NCI-H1417 (cell line): ENCODE measurements around the gene LRP8.

Source experiments
- DNase-seq, 3 experiments: peaks; one replicate each; lab custom pipeline; 2025; lab: John Stamatoyannopoulos, UW

Gene LRP8

DNA sequence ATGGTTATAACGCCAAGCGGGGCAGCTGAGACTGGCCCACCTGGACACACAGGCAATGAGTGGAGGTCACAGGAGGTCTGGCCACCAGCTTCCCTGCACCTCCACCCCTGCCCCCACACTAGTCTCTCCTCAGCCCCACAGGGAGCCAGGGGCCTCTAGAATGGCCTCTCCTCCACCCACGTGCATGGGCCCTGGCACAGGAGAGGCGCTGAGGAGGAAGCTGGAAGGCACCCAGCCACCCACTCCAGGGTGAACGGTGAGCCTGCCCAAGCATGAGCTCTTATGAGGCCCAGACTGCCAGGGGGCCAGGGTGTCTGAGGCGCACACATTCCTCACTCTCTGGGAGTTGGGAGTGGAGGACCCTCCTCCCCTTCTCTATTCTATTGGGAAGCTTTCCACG, 22.2 kb downstream of the LRP8 start:
- DNase-seq, result no peak

DNA sequence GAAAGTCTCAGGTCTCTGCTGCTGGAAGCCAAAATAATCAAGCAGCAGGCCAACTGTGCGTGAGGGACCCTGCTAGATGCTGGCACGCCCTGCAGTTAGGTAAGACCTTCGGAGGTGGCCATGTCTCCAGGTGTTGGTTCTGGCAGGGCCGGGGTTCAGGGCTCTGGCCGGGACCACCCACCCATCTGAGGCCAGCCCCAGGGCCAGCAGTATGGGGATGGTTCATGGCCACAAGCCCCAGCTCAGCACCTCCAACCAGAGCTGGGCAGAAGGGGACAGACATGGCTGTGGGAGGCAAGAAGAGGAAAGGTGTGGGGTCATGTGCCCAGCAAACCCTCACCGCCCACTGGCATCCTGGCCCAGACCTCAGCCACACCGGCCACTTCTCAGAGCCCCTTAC, 23.3 kb downstream of the LRP8 start:
- no peak for DNase-seq

DNA sequence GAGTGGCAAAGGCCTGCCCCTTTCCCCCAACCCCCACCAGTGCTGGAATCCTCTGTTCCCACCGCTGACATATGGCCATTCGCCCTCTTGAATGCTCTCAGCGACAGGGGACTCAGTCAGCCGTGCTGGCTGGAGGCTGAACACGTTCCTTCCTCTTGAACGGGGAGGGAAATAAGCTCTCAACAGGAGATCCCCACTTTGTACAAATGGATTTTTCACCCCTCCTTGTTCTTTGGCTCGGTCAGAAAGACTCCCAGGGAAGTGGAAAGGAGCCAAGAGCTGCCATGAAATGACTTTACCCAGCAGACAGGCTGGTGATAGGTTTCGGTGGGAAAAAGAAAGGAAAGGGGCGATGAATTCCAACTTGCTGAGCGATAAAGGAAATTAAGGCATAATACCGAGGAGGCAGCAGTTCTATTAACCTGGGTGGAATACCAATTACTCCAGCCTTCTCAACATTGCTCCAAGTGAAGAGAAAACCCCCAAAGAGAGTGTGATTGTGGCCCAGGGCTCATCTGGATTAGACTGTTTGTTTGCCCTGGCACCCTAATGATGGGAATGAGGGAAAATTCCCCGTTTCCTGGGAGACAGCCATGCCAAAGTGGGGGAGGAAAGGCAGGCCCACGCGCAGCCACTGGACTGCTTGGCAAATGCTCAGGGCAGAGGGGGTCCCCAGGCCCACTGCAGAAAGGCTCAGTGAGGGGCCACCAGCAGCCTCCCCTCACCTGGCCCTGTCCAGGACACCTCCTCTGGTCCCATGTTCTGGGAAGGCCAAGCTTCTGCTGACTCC, 23.9 kb downstream of the LRP8 start:
- no peak for DNase-seq

DNA sequence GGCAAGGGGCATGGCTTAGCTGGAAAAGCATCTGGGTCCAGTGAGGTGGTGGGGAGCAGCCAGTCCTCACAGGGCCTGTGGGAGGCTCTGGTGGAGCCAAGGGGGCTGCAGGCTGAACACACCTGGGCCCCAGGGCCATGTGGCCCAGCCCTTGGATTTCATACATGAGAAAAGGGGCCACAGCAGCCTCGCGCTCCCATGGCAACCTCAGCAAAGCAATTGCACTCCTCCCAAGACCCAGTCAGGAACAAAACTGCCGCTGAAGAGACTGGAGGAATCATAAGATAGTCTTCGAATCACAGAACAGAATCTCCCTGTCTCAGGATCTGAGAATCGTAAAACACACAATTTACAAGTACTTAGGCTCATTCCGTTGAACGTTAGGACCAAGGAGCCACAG, 24.6 kb downstream of the LRP8 start:
- no peak for DNase-seq

DNA sequence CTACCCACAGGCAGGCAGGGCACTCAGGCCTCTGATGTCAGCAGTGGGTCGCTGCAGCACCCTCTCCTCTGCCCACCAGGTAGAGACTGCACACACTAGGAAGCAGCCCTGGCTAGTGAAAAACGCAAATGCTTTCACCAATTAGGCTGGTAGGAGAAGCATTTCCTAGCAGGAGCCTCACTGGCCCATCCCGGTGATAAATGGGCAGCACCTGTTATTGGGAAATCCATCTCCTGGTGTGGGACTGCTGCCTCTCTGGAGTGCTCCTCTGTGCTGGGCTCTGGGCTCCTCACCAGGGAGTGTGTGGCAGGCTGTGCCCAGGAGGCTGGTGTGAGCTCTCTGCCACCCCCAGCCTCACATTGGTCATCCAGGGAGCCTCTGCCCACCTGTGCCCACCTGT, 28.6 kb downstream of the LRP8 start:
- no peak for DNase-seq

DNA sequence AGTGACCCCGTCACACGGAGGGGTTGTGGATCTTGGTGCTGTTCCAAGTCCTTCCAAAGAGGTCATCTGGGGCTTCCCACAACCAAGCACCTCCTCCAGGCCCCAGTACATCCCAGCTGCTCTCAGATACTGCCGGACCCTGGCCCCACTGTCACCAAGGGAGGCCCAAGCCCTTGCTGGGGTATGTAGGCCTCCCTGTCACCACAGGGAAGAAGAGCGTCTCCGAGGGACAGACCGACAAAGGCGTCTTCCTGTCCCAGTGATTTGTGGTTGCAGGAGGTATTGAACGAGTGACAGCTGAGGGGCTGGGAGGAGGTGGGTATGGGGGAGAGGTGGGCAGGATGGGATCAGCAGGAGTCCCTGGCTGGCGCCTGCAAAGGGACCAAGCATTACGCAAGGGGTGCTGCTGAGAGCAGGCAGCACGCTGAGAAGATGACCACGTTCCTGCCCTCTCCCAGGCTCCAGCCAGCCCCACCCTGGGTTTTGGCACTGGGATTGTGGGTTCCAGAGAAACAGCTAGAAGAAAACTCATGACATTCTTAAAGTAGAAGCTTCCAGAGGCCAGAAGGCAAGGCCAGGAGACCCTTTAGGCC, 29.7 kb downstream of the LRP8 start:
- DNase-seq, result no peak

DNA sequence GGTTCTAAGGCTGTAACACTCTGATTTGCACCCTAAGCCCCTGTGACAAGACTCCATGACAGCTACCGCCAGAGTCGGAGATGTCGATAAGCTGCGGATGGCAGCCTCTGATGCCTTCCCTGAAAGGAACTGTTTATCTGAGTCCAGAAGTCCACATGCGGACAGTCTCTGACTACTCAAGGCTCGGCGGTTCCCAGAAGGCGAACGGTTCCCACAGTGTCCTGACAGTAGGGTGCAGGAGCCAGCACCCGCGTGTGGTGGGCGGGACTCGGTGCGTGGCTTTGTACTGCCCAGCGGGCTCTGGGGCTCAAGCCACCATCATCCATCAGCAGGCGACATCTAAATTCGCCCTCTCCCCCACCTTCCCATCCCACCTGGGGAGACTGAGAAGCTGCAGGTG, 30.7 kb downstream of the LRP8 start:
- DNase-seq, result peak in 1 of 3 experiments; percentile 8

DNA sequence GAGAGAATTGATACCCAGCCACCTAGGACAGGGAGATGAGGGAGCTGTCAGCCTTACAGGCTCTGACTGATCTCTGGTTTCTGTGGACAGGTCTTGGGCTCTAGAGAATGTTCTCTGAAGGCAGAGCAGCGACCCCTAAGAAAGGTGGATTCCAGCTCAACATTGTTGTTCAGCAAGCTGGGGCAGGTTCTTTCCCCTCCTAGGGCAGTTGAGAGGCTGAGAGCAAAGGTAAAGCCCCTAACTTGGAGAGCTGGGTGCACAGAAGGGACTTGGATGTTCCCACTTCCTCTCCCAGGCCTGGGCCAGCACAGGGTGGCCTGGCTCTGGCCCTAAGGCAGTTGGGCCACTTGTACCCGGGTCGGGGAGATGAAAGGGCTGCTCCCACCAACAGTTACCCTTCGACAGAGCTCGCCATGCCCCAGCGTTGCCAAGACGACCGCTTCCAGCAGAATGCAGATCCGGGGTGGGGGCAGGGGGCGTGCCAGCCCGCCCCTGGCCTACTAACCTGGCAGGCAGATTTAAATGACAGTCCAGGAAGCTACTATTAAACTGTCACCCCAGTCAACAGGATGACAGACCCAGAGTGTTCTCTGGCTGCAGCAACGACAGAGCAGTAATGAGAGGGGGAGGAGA, 31.6 kb downstream of the LRP8 start:
- DNase-seq, result peak in 2 of 3 experiments; percentile 30 to 74

DNA sequence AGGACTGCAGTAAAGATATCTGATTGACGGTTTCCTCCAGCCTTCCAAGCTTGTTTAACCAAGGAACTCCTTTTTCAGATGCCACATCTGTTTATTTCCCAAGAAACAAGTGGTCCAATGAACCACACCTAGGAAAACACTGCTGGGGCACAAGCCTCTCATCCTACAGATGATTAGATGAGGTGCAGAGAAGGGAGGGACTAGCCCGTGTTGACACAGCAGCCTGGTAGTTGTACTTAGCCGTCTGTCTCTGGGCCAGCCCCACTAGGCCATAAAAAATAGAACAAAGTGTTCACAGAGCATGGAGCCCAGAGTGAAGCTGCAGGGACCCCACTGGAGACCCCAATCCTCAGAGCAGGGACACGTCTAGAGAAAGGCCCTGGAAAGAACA, 32.1 kb downstream of the LRP8 start:
- DNase-seq, result peak in 2 of 3 experiments; percentile 5 to 50

DNA sequence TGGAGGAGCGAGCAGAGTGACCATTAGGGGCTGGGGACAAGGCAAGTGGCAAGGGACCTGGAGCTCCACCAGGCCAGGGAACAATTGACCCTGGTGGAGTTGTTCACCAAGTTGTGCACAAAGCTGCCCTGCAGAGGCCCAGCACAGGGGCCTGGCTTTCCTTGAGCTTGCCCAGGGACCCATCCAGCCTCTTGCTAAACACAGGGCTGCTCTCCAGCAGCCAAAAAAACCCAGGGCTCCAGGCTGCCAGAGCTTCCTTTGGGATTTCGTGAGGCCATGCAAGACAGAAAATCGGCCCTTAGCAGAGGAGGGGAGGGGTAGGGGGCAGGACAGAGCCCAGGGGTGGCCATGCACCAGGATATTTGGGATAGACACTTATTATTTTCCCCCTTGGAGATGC, 32.6 kb downstream of the LRP8 start:
- no peak for DNase-seq

DNA sequence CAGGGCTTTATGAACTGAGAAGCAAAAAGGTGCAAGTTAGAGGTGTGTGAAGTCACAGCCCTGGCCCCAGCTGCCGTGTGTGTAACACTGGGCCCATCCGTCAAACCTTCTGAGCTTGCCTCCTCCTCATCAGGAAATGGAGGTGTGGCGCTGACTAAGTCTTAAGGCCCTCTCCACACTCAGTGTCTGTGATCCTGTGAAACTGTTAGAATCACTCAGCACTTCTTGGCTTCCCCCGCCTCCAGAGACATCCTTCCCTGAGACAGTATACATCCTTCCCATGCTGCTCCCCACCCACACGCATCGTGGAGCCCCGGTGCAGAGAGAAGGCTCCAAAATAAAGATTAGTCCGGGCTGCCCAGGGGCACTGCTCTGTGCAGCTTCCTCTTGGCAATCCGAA, 33.3 kb downstream of the LRP8 start:
- DNase-seq, result no peak

DNA sequence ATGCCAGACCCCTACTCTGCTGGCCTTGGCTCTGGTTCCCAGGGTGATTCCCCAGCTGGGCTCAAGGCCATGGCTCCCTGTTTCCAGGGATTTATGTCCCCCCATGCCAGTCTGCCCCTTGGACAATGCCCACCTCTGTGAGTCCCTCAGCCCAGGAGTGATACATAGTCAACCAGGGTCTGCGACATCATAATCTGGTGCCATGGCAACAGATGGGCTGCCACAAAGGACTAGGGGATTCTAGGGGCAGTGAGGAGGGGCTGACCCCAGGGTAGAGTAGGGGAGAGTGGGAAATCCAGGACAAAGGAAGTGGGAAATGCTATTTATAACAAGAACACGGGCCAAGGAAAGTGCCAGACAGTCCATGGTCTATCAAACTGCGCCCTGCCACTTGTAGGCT, 33.8 kb downstream of the LRP8 start:
- DNase-seq, result no peak

DNA sequence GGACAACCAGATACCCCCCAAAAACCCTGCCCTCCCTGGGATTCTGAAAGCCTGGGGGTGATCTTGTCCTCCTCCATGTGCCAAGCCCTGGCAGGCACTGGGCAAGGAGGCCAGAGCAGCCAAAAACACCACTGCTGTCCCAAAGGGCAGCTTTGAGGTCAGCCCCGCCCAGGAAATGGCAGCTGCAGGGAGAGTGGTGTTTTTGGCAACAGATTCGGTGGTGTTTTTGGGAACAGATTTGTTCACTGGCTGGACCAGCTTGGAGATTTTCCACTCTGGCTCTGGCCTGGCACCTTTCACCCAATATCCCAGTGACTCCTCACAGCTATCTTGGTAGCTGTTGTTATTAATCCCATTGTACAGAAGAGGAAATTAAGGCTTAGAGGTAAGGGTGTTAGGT, 34.7 kb downstream of the LRP8 start:
- no peak for DNase-seq

DNA sequence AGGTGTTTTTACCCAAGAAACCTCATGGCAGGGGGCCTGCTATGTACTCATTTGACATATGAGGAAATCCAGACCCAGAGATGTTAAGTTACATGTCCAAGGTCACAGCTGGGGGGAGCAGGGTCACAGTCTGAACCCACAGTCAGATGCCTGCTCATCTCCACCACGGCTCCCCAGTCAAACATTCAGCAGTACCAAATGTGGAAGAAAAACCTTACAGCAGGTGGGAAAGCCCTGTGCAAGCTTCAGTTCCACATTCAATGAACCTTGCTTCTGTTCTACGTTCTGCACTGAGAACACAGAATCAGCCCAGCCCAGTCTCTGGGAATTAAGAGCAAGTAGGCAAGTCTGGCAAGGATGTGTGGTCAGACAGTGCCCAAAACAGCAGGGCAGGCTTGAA, 35.2 kb downstream of the LRP8 start:
- DNase-seq, result no peak

DNA sequence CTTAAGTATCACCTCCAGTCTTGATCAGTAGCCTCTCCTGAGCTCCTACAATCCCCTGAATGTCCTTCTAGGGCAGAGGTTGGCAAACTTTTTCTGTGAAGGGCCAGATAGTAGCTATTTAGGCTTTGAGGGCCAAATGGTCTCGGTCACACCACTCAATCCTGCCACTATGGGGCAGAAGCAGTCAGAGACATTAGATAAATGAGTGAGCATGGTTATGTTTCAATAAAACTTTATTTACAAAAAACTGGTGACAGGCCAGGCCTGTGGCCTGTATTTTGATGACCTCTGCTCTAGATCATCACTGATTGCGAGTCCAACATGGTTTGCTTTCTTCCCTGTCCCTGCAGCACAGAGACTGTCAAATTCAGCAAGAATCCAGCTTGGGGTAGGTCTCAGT, 36.3 kb downstream of the LRP8 start:
- DNase-seq, result no peak

DNA sequence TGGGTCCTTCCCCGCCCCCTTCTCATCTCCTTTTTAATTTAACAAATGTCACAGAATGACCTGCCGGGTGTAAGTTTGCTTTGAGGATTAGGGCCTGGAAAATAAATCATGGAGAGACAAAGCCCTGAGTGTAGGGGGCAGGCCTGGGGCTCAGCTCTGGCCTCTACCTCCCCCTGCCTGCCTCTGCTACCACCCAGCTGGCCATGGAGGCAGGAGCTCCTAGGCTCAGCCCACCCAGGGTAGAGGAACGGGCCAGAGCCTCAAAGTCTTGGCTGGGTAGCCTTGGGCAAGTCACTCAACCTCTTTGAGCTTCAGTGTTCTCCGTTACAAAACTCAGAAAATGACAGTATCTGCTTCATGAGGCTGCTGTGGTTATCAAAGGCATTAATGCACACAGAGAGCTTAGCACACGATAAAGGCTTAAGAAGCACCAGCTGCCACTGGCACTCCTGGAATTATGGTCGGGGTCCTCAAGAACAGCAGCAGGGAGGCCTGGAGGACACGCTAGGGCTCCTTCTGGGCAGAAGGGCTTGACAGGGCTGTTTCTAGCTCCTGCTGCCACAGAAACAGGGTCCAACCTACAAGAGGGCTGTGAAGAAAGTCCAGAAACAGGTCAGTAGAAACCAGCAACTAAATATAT, 39.0 kb downstream of the LRP8 start:
- no peak for DNase-seq

DNA sequence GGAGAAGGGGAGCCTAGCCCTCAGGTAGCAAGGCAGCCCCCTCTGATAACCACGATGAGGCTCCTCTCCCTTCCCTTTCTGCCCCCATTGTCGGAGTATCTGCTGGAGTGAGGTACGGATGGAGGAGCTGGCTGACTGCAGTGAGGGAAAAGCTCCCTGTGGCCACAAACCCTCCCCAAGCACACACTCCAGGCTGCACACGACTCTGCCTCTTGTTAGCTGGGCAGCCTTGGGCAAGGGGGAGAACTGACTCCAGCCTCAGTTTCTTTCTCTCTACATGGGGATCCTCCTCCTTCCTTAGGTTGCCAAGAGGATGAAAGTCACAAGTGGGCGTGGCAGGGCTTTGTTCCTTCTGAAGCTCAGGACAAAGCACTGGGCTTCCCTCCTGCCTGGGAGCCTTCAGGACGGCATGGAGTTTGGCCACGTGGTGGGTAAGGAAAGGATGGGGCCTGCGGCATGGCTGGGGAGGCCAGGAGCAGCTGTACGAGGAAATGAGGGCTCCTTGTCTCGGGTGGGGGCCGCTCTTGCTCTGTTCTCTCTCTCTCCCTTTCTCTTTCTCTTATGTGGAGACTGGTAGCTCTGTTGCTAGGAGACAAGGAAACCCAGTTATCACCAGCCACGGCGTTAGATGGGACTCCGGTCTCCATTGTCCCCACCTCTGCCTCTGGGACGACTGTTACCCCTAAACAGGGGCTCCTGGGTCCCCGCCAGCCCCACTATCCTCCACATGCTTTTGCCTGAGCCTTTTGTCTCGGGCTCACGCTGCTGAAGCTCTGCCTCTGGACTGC, 39.7 kb downstream of the LRP8 start:
- DNase-seq, result peak in 2 of 3 experiments; percentile 43 to 63

DNA sequence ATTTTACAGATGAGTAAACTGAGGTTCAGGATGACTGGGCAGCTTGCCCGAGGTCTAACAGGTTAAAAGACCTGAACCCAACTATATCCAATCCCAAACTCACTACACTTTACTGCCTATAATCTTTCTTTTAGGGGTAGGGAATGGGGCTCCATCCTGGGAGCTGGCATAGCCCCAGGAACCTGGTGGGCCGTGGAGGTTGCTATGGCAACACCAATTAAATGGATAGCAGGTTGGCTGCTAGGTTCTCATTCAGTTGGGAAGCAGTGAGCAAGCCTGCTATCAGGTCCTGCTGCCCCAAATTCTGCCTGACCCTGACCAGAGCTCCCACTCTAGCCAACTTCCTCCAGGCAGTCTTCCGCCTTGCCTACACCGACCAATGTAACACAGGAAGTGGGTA, 40.9 kb downstream of the LRP8 start:
- peak in 2 of 3 experiments; percentile 34 to 62 for DNase-seq

DNA sequence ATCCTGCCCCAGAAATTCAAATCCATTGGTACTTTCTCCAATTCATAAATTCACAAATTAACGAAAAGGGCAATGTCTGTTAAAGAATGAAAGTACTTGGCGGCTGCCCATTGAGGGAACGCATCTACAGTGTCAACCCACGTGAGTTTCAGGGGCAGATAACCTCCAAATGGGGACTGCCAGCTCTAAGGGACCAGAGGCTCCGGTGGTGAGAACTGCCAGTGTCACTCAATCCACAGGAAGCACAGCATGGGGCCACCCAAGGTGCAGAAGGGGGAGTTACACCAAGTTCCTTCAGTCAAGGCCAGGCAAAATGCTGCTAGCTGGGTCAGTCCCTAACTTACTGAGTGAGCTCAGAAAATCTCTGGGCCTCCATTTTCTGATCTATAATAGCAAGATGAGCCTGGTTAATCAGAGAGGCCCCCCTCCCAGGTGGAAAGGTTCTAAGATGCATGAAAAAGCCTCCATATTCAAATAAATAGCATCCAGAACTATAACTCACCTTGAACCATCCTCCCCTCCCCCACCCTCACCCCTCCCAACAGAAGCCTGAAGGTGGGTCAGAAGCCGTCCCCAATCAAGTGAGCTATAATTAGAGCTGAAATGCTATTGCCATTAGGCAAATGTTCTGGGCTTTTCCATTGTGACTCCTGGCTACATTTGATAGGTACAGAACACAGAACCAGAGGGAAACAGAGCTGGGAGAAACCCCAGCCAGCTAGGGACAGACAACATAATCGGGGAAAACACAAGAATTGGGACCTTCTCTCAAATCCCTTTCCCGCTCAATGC, 41.7 kb downstream of the LRP8 start:
- peak in 2 of 3 experiments; percentile 11 to 29 for DNase-seq

DNA sequence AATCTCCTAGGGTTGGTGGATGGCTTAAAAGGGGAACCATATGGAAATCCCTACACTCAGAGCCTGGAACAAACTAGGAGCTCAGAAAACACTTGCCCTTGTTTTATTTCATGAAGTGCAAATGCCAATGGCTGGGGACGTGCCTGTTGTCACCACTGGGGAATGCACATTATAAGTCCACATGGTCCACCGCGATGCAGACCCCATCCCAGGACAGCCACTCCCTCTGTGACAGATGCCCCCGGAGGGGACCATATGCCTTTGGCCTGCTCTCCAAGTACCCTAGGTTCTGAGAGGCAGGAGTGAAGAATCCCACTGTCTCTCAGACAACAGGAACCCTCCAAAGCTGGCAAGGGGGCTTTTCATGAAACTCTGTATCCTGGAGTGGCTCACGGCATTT, 42.3 kb downstream of the LRP8 start:
- DNase-seq, result no peak
